ENCODE results near the gene UNC13B. TPM values are rescaled to one million over a fixed set of nuclear protein-coding genes. Genes with fewer than 3 reads are reported as not detected.

Gene UNC13B
- total RNA-seq, 1 experiment from 2014 or later, result 17.6 TPM

DNA sequence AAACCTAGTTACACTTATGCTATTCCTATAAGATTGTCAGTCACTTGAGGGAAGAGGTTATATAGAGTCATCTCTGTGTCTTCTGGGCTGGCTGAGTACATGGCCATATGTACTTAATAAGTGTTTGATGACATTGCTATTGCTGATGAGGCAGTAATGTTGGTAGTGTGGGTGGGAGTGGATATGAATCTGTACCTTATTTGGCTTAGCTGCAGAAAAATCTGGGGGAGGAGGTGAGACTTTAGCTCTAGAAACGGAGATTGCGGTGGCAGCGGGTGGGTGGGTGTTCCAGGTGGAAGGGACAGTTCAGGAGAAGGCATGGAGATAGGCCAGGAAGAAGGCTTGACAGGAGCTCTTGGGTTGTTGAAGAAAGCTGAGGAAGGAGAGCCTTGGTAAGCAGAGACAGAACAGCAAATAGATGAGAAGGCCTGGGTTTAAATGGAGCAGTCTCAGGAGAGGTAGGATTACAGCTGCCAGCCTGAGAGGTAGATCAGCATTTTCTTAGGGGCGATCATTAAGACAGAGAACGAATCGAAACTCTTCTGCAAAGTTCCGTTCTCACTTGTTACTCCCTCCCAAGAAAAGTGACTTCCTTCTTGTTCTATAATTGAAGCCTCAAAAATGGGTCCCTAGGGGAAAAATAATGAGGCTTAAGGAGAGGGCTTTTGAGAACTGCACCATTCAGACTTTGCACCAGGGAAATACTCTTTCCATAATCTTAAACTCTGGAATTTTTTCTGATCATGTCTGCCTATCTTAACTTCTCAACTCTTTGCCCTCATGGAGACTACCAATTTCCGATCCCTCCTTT, 160.5 kb downstream of the UNC13B start:
- intact Hi-C loops (cut with micrococcal nuclease), result loop anchor here (10.0 kb wide), 1 partner anchor 123 kb away; no protein-coding TSS in a partner anchor
- Histone ChIP-seq H3K4me1 (ENCODE audit: control insufficient read depth in 1 of 2, insufficient read depth in 2 of 2, low read length in 2 of 2) (no peaks in the 10 kb centered on the region), H3K27me3 (ENCODE audit: insufficient read depth, low read length) (no peaks in the 10 kb centered on the region), H3K27ac (ENCODE audit: low read depth, low read length) (no peak overlapping the region), H3K9me2 (ENCODE audit: insufficient read depth) (no peaks in the 10 kb centered on the region), H3K4me2 (ENCODE audit: low read length) (no peak overlapping the region), H3K4me3 (replicated peaks in 1 of 2; ENCODE audit: low read depth in 1 of 2, low read length in 2 of 2) (no peak overlapping the region), H3K36me3 (ENCODE audit: control insufficient read depth in 1 of 2, insufficient read depth in 2 of 2, low read length in 2 of 2) (no peaks in the 10 kb centered on the region), H3K79me2 (ENCODE audit: insufficient read depth, low read length) (no peaks in the 10 kb centered on the region), H4K20me1 (ENCODE audit: insufficient read depth) (no peaks in the 10 kb centered on the region), H3K9me3 (ENCODE audit: control insufficient read depth in 1 of 2, insufficient read depth in 1 of 2, low read depth in 1 of 2, low read length in 2 of 2) (no peaks in the 10 kb centered on the region), H2AFZ (ENCODE audit: low read depth, low read length, poor library complexity, severe bottlenecking) (no peak overlapping the region), H3K9ac (ENCODE audit: low read length) (no peak overlapping the region)
- no TSS peak for BruUV-seq (replicated peaks)
- ChIA-PET CTCF (no interaction called here), POLR2A (no interaction called here), RAD21 (ENCODE audit: low non-redundant PET in 1 of 2, low total read pairs in 2 of 2, uncharacterized antibody in 2 of 2, unreplicated experiment in 2 of 2) (no interaction called here)
- ATAC-seq, result no peak
- no peak for DNase-seq (ENCODE audit: low read depth, low spot score)
- TF ChIP-seq EGR1 (IDR thresholded peaks at IDR 0.05; ENCODE audit: low read depth) (no peak), SP1 (IDR thresholded peaks at IDR 0.05; ENCODE audit: low read depth) (no peak), ZBTB33 (IDR thresholded peaks at IDR 0.05; ENCODE audit: extremely low read depth, insufficient replicate concordance, low read length) (no peak), SRF (IDR thresholded peaks at IDR 0.05; ENCODE audit: low read depth) (no peak), FOSL1 (IDR thresholded peaks at IDR 0.05; ENCODE audit: low read depth) (no peak), TCF7L2 (IDR thresholded peaks at IDR 0.05; ENCODE audit: borderline replicate concordance, extremely low read depth, insufficient read depth, insufficient read length) (no peak), POLR2AphosphoS5 (IDR thresholded peaks at IDR 0.05; ENCODE audit: low read depth, low read length) (no peak), ATF3 (IDR thresholded peaks at IDR 0.05) (no peak), CEBPB (IDR thresholded peaks at IDR 0.05; ENCODE audit: low read depth) (no peak), SIN3A (IDR thresholded peaks at IDR 0.05; ENCODE audit: low read depth) (no peak), JUND (IDR thresholded peaks at IDR 0.05) (no peak), MAX (IDR thresholded peaks at IDR 0.05) (no peak), RAD21 (IDR thresholded peaks at IDR 0.05; ENCODE audit: low read depth) (no peak), EZH2 (IDR thresholded peaks at IDR 0.05) (no peak), CBX3 (IDR thresholded peaks at IDR 0.05; ENCODE audit: low read depth) (no peak)
- TF ChIP-seq, protein P1, sequence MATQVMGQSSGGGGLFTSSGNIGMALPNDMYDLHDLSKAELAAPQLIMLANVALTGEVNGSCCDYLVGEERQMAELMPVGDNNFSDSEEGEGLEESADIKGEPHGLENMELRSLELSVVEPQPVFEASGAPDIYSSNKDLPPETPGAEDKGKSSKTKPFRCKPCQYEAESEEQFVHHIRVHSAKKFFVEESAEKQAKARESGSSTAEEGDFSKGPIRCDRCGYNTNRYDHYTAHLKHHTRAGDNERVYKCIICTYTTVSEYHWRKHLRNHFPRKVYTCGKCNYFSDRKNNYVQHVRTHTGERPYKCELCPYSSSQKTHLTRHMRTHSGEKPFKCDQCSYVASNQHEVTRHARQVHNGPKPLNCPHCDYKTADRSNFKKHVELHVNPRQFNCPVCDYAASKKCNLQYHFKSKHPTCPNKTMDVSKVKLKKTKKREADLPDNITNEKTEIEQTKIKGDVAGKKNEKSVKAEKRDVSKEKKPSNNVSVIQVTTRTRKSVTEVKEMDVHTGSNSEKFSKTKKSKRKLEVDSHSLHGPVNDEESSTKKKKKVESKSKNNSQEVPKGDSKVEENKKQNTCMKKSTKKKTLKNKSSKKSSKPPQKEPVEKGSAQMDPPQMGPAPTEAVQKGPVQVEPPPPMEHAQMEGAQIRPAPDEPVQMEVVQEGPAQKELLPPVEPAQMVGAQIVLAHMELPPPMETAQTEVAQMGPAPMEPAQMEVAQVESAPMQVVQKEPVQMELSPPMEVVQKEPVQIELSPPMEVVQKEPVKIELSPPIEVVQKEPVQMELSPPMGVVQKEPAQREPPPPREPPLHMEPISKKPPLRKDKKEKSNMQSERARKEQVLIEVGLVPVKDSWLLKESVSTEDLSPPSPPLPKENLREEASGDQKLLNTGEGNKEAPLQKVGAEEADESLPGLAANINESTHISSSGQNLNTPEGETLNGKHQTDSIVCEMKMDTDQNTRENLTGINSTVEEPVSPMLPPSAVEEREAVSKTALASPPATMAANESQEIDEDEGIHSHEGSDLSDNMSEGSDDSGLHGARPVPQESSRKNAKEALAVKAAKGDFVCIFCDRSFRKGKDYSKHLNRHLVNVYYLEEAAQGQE (IDR thresholded peaks at IDR 0.05; ENCODE audit: low read depth), result no peak
